HepG2 (cell line): Measurements from ENCODE around the gene HECTD2. TPM values are rescaled to one million over a fixed set of nuclear protein-coding genes. Genes with fewer than 3 reads are reported as not detected.

Experiments used
- ATAC-seq: fragments of 200-7000 bp; cut with Tn5 transposase; 3 replicates; pipeline ENCODE4 v1.9.1; 2020; ENCODE audit warnings: mild to moderate bottlenecking, moderate library complexity
- BruUV-seq: library from RNA; stranded (reverse); fragments of 400-500 nt; replicated peaks from 2 replicates; lab custom pipeline; 2021; lab: Mats Ljungman, UMichigan
- CTCF ChIA-PET: fragments of 300-600 bp; formaldehyde crosslinking; extraction: SDS; loops from one replicate; lab custom pipeline; 2021; ENCODE audit warnings: low total read pairs, inconsistent platforms, low intra/inter-chr PET ratio; lab: Yijun Ruan, JAX
- POLR2A ChIA-PET: fragments of 350-600 bp; sonication (Branson Sonifier 250); formaldehyde crosslinking; loops from one replicate; lab custom pipeline; 2020; ENCODE audit warnings: antibody characterized with exemption, inconsistent platforms; lab: Yijun Ruan, JAX
- DNase-seq: peaks from one replicate; pipeline ENCODE4 v3.0.0-alpha.2; 2015; ENCODE audit warnings: low spot score
- FAIRE-seq: peaks from 3 replicates; lab custom pipeline; 2011; peaks lifted over from hg19 to GRCh38; lab: Jason Lieb, UNC
- H2AFZ ChIP-seq: one replicate; pipeline ENCODE4 v1.6.1; 2011; ENCODE audit warnings: low read length, inconsistent platforms
- H3K27ac ChIP-seq: fragments of 300-600 bp; 3 replicates; pipeline ENCODE4 v1.8.0; 2011; ENCODE audit warnings: mixed run types, mild to moderate bottlenecking, mixed read lengths, low read length, inconsistent platforms; ENCODE audit not compliant: insufficient read depth; ENCODE audit errors: extremely low read length
- H3K27me3 ChIP-seq, 2 experiments: fragments of 200-600 bp in 1 of 2; 2 replicates in 1 of 2; 3 replicates in 1 of 2; pipeline versions ENCODE4 v1.6.0 to v1.8.0; 2011; ENCODE audit warnings: low read length in 2 of 2, mild to moderate bottlenecking in 2 of 2, moderate library complexity in 2 of 2, inconsistent platforms in 1 of 2; ENCODE audit not compliant: insufficient read depth in 2 of 2, control insufficient read depth in 1 of 2
- H3K36me3 ChIP-seq, 2 experiments: fragments of 200-600 bp in 1 of 2; replicated peaks in 1 of 2; 2 replicates in 1 of 2; 3 replicates in 1 of 2; pipeline versions ENCODE4 v1.5.1 to v1.8.0; 2011; ENCODE audit warnings: low read length in 2 of 2, inconsistent platforms in 1 of 2; ENCODE audit not compliant: insufficient read depth in 2 of 2, control insufficient read depth in 1 of 2
- H3K4me1 ChIP-seq: 2 replicates; pipeline ENCODE4 v1.5.1; 2012; ENCODE audit warnings: low read length, inconsistent platforms; ENCODE audit not compliant: insufficient read depth
- H3K4me2 ChIP-seq: 2 replicates; pipeline ENCODE4 v1.6.0; 2011; ENCODE audit warnings: low read depth, low read length, inconsistent platforms
- H3K4me3 ChIP-seq, 3 experiments: fragments of 200-600 bp in 1 of 3; sonication (generic), shearing (Covaris generic) in 1 of 3; replicated peaks in 1 of 3; 2 replicates each; pipeline ENCODE4 v1.5.1; 2011 to 2016; ENCODE audit warnings: low read length in 3 of 3, inconsistent platforms in 2 of 3, low read depth in 2 of 3, mild to moderate bottlenecking in 2 of 3, control low read depth in 1 of 3, mixed read lengths in 1 of 3; ENCODE audit not compliant: insufficient read depth in 1 of 3
- H3K79me2 ChIP-seq: one replicate; pipeline ENCODE4 v1.6.1; 2011; ENCODE audit warnings: low read length, inconsistent platforms; ENCODE audit not compliant: insufficient read depth
- H3K9ac ChIP-seq: 2 replicates; pipeline ENCODE4 v1.6.0; 2011; ENCODE audit warnings: mild to moderate bottlenecking, low read depth, low read length, inconsistent platforms; ENCODE audit not compliant: insufficient read depth
- H3K9me3 ChIP-seq: 2 replicates; pipeline ENCODE4 v1.5.1; 2012; ENCODE audit warnings: mild to moderate bottlenecking, low read length
- H4K20me1 ChIP-seq: 2 replicates; pipeline ENCODE4 v1.6.0; 2011; ENCODE audit warnings: inconsistent platforms, mild to moderate bottlenecking, low read length, moderate library complexity; ENCODE audit not compliant: insufficient read depth
- AGO2 ChIP-seq: fragments of 200-400 bp; formaldehyde crosslinking; optimal IDR thresholded peaks from 2 replicates; pipeline ENCODE3; 2017; ENCODE audit warnings: mild to moderate bottlenecking, low read depth, low read length, moderate library complexity
- CREB1 ChIP-seq, 2 experiments: fragments of 450-650 bp in 1 of 2; IDR thresholded peaks; 2 replicates each; pipeline ENCODE4 v1.6.1; 2016 to 2017; ENCODE audit warnings: control low read depth in 1 of 2, mild to moderate bottlenecking in 1 of 2, missing compliant biosample characterization in 1 of 2, missing genetic modification characterization in 1 of 2
- HMG20B ChIP-seq: conservative IDR thresholded peaks from 2 replicates; pipeline ENCODE4 v1.6.1; 2016; ENCODE audit warnings: missing genetic modification reagents, missing compliant biosample characterization
- KDM6A ChIP-seq: IDR thresholded peaks from 2 replicates; pipeline ENCODE4 v1.6.1; 2016; ENCODE audit warnings: low read depth
- ZNF12 ChIP-seq: sonication (generic); formaldehyde crosslinking; IDR thresholded peaks from 2 replicates; pipeline ENCODE4 v1.5.0; 2020; ENCODE audit warnings: missing genetic modification reagents
- ZSCAN9 ChIP-seq: IDR thresholded peaks from 2 replicates; pipeline ENCODE4 v1.6.1; 2016; ENCODE audit warnings: borderline replicate concordance
- WGBS: methylation state at CpG from one replicate; pipeline ENCODE4 v1.1.6; 2017; ENCODE audit warnings: low lambda C conversion rate; 5-methylcytosine and 5-hydroxymethylcytosine counted together
- in situ Hi-C: cut with HindIII; loops from 2 replicates; pipeline ENCODE4 v1.10.0; 2017; ENCODE audit warnings: low pct_unique_long_range_greater_than_20kb; ENCODE audit not compliant: extremely low pct_ligation_motif_present
- intact Hi-C: fragments of 100-400 bp; cut with micrococcal nuclease; formaldehyde crosslinking; loops from one replicate; pipeline ENCODE4 v1.10.0; 2022; ENCODE audit not compliant: unreplicated experiment
- polyA plus RNA-seq, 8 experiments: library from polyadenylated mRNA; depleted of rRNA in 3 of 8; stranded (reverse) in 7 of 8; unstranded in 1 of 8; fragments of >200 nt; fragmentation: Illumina TruSeq in 4 of 8; extraction: Trizol in 4 of 8; gene quantifications; 2 replicates each; pipeline versions ENCODE4 v1.2.1 to v1.2.3, GENCODE V29; 2011 to 2016; ENCODE audit warnings: low read depth in 4 of 8, missing spikeins in 1 of 8, mixed read lengths in 1 of 8; ENCODE audit not compliant: insufficient read depth in 1 of 8
- total RNA-seq, 5 experiments: library from RNA; depleted of rRNA; stranded (reverse); fragments of >200 nt; fragmentation: Illumina TruSeq; extraction: Trizol; gene quantifications; 2 replicates each; pipeline ENCODE4 v1.2.3, GENCODE V29; 2016; ENCODE audit warnings: low read depth in 1 of 5
- TF ChIP-seq, protein P1 (sequence below): sonication (generic); formaldehyde crosslinking; IDR thresholded peaks from 2 replicates; pipeline ENCODE4 v1.5.1; 2020; ENCODE audit warnings: missing genetic modification reagents, mild to moderate bottlenecking, borderline replicate concordance

HECTD2 gene
- total and polyA plus RNA-seq, 2 of the 13 experiments (the other 11 are each of a cell fraction or from before 2014, with no cell fraction given) = 3.2 to 5.2 TPM

DNA sequence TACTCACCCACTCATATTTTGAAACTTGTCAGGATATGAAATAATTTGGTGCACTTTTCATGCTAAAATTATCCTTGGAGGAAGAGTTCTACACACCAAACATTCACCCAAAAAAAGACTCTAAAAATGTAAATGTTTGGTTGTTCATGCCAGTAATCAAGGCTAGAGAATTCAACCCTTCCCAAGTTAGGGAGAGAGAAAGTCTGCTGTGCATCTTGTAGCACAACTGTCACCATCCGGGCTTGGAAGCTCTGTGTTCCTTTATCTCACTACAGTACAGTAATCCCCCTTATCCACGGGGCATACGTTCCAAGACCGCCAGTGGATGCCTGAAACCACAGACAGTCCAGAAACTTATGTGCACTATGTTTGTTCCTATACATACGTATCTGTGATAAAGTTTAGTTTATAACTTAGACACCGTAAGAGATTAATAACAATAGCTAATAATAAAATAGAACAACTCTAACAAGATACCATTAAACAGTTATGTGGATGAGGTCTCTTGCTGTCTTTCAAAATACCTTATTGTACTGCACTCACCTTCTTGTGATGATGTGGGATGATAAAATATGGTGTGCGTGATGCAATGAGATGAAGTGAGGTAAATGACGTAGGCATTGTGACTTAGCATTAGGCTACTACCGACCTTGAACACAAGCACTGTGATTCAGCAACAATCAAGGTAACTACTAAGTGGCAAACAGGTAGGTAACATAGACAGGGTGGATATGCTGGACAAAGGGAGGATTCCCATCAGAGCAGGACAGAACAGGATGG is 24.6 kb upstream of the HECTD2 start:
- 23% methylated on average over 9 of the region's 9 CpGs for WGBS
- TF ChIP-seq ZNF12 (CRISPR knock-in tag) = no peak
- peak; percentile 60 for TF ChIP-seq CREB1 (IDR thresholded peaks at IDR 0.05)
- TF ChIP-seq CREB1 (CRISPR knock-in tag; IDR thresholded peaks at IDR 0.05) = no peak
- TF ChIP-seq AGO2 = no peak
- TF ChIP-seq HMG20B (CRISPR knock-in tag) = no peak
- TF ChIP-seq, protein P1, sequence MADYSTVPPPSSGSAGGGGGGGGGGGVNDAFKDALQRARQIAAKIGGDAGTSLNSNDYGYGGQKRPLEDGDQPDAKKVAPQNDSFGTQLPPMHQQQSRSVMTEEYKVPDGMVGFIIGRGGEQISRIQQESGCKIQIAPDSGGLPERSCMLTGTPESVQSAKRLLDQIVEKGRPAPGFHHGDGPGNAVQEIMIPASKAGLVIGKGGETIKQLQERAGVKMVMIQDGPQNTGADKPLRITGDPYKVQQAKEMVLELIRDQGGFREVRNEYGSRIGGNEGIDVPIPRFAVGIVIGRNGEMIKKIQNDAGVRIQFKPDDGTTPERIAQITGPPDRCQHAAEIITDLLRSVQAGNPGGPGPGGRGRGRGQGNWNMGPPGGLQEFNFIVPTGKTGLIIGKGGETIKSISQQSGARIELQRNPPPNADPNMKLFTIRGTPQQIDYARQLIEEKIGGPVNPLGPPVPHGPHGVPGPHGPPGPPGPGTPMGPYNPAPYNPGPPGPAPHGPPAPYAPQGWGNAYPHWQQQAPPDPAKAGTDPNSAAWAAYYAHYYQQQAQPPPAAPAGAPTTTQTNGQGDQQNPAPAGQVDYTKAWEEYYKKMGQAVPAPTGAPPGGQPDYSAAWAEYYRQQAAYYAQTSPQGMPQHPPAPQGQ (CRISPR knock-in tag) = no peak
- no peak for TF ChIP-seq KDM6A (CRISPR knock-in tag)
- TF ChIP-seq ZSCAN9 = no peak
- H3K9ac ChIP-seq = no peak overlapping the region
- no peak for FAIRE-seq
- BruUV-seq = no TSS peak
- CTCF ChIA-PET = no interaction called here
- in situ Hi-C loops (loop anchor here (25.0 kb wide), 2 partner anchors 252 to 498 kb away; partner anchors contain the start of gene PPP1R3C), intact Hi-C loops (no loop called here)
- no peaks in the 10 kb centered on the region for H3K36me3 ChIP-seq
- no peaks in the 10 kb centered on the region for H4K20me1 ChIP-seq
- H3K27ac ChIP-seq = no peak overlapping the region
- peaks cover 8% of the 10 kb centered on the region; the same call in 1 of the 2 replicates for H3K4me1 ChIP-seq
- no peaks in the 10 kb centered on the region for H3K9me3 ChIP-seq
- H3K79me2 ChIP-seq = no peaks in the 10 kb centered on the region
- no peak for ATAC-seq
- no peak overlapping the region for H3K4me3 ChIP-seq
- POLR2A ChIA-PET = no interaction called here
- H3K27me3 ChIP-seq = peaks cover 0 to 20% of the 10 kb centered on the region in 2 experiments; a peak in 3 of 5 replicates
- DNase-seq = no peak
- H2AFZ ChIP-seq = no peak overlapping the region
- H3K4me2 ChIP-seq = no peak overlapping the region
